Neural cell (in vitro differentiated cells): ENCODE measurements around the gene BTG1. TPM values are rescaled to one million over a fixed set of nuclear protein-coding genes. Genes with fewer than 3 reads are reported as not detected.

Experiments used
- H2AFZ ChIP-seq: fragments of 200-600, 300-800 bp; sonication (generic), shearing (Covaris generic); 2 replicates; pipeline ENCODE4 v1.6.0; 2014; ENCODE audit warnings: low read depth, mild to moderate bottlenecking, antibody characterized with exemption, low read length, moderate library complexity
- H3F3A ChIP-seq: fragments of 200-600 bp; shearing (Covaris generic); 2 replicates; pipeline ENCODE4 v1.6.1; 2016; ENCODE audit warnings: mild to moderate bottlenecking, moderate library complexity, mixed read lengths, antibody characterized with exemption, low read length; ENCODE audit not compliant: insufficient read depth, poor library complexity, severe bottlenecking
- H3K27ac ChIP-seq: fragments of 200-600, 300-800 bp; sonication (generic), shearing (Covaris generic); 2 replicates; pipeline ENCODE4 v1.5.1; 2014; ENCODE audit warnings: mild to moderate bottlenecking, low read length, moderate library complexity
- H3K27me3 ChIP-seq: fragments of 300-800, 200-600 bp; sonication (generic), shearing (Covaris generic); 2 replicates; pipeline ENCODE4 v1.6.0; 2014; ENCODE audit warnings: mild to moderate bottlenecking, low read depth, low read length, moderate library complexity; ENCODE audit not compliant: insufficient read depth
- H3K36me3 ChIP-seq: fragments of 300-800, 200-600 bp; sonication (generic), shearing (Covaris generic); 2 replicates; pipeline ENCODE4 v1.5.1; 2014; ENCODE audit warnings: mild to moderate bottlenecking, antibody characterized with exemption, low read length, moderate library complexity; ENCODE audit not compliant: insufficient read depth
- H3K4me2 ChIP-seq: fragments of 300-800, 200-600 bp; sonication (generic), shearing (Covaris generic); 2 replicates; pipeline ENCODE4 v1.6.0; 2014; ENCODE audit warnings: mild to moderate bottlenecking, low read length
- H3K4me3 ChIP-seq: fragments of 300-800, 200-600 bp; sonication (generic), shearing (Covaris generic); 2 replicates; pipeline ENCODE4 v1.5.1; 2014; ENCODE audit warnings: mild to moderate bottlenecking, low read length, moderate library complexity
- H3K79me2 ChIP-seq: fragments of 200-600 bp; shearing (Covaris generic); replicated peaks from 2 replicates; pipeline ENCODE4 v1.6.0; 2014; ENCODE audit warnings: mild to moderate bottlenecking, low read length, moderate library complexity; ENCODE audit not compliant: insufficient read depth
- H3K9ac ChIP-seq: fragments of 300-800, 200-600 bp; sonication (generic), shearing (Covaris generic); 2 replicates; pipeline ENCODE4 v1.6.1; 2016; ENCODE audit warnings: mild to moderate bottlenecking, low read length, mixed read lengths
- H3K9me2 ChIP-seq: fragments of 200-600 bp; shearing (Covaris generic); 2 replicates; pipeline ENCODE4 v1.6.1; 2016; ENCODE audit warnings: mild to moderate bottlenecking, low read length, mixed read lengths; ENCODE audit not compliant: insufficient read depth
- H3K9me3 ChIP-seq: fragments of 200-600, 300-800 bp; sonication (generic), shearing (Covaris generic); 2 replicates; pipeline ENCODE4 v1.6.1; 2016; ENCODE audit warnings: mild to moderate bottlenecking, mixed run types, low read length, moderate library complexity, mixed read lengths
- H4K20me1 ChIP-seq: fragments of 200-600 bp; shearing (Covaris generic); 2 replicates; pipeline ENCODE4 v1.6.1; 2016; ENCODE audit warnings: mild to moderate bottlenecking, mixed run types; ENCODE audit not compliant: insufficient read depth
- CTCF ChIP-seq: fragments of 450-650 bp; IDR thresholded peaks from 2 replicates; pipeline ENCODE4 v1.5.1; 2014; ENCODE audit warnings: antibody characterized with exemption, mild to moderate bottlenecking, moderate library complexity; ENCODE audit not compliant: poor library complexity, severe bottlenecking
- EP300 ChIP-seq: fragments of 450-650 bp; conservative IDR thresholded peaks from 2 replicates; pipeline ENCODE4 v1.6.1; 2014; ENCODE audit warnings: antibody characterized with exemption, mild to moderate bottlenecking, moderate library complexity; ENCODE audit not compliant: poor library complexity, severe bottlenecking
- EZH2 ChIP-seq: fragments of 200-600, 300-800 bp; shearing (Covaris generic), sonication (generic); IDR thresholded peaks from 2 replicates; pipeline ENCODE4 v1.6.1; 2014; ENCODE audit warnings: antibody characterized with exemption, low read length, borderline replicate concordance, mild to moderate bottlenecking; ENCODE audit not compliant: insufficient read depth, poor library complexity, severe bottlenecking
- MXI1 ChIP-seq: fragments of 450-650 bp; conservative IDR thresholded peaks from 2 replicates; pipeline ENCODE4 v1.6.1; 2014; ENCODE audit warnings: antibody characterized with exemption, mild to moderate bottlenecking; ENCODE audit not compliant: poor library complexity, severe bottlenecking
- POLR2AphosphoS5 ChIP-seq: IDR thresholded peaks from 2 replicates; pipeline ENCODE4 v1.6.1; 2012
- RAD21 ChIP-seq: fragments of 450-650 bp; conservative IDR thresholded peaks from 2 replicates; pipeline ENCODE4 v1.6.1; 2014; ENCODE audit warnings: antibody characterized with exemption, mild to moderate bottlenecking, moderate library complexity
- REST ChIP-seq: IDR thresholded peaks from 2 replicates; pipeline ENCODE4 v1.6.1; 2012; ENCODE audit warnings: borderline replicate concordance
- SMC3 ChIP-seq: fragments of 450-650 bp; conservative IDR thresholded peaks from 2 replicates; pipeline ENCODE4 v1.6.1; 2014; ENCODE audit warnings: antibody characterized with exemption, mild to moderate bottlenecking, moderate library complexity; ENCODE audit not compliant: poor library complexity
- TAF1 ChIP-seq: IDR thresholded peaks from 2 replicates; pipeline ENCODE4 v1.6.1; 2012; ENCODE audit warnings: low read depth
- polyA plus RNA-seq: library from polyadenylated mRNA; depleted of rRNA; stranded (reverse); fragments of >200 nt; gene quantifications from 2 replicates; pipeline ENCODE4 v1.2.3, GENCODE V29; 2014

BTG1 gene
- polyA plus RNA-seq, 1 donor from 2014 or later: 12.9 TPM

GRCh38 chr12:92178340-92178739 lies 32.7 kb upstream of the BTG1 start:
- H3K4me2 ChIP-seq: no peak overlapping the region
- H3K9me2 ChIP-seq: no peaks in the 10 kb centered on the region
- H3K27ac ChIP-seq: no peak overlapping the region
- H2AFZ ChIP-seq: no peak overlapping the region
- H4K20me1 ChIP-seq: no peaks in the 10 kb centered on the region
- no peak overlapping the region for H3K9ac ChIP-seq
- no peak for TF ChIP-seq RAD21
- no peak for TF ChIP-seq CTCF
- TF ChIP-seq EZH2: no peak
- TF ChIP-seq POLR2AphosphoS5: no peak
- TF ChIP-seq TAF1: no peak
- no peak for TF ChIP-seq SMC3
- no peak for TF ChIP-seq MXI1
- TF ChIP-seq REST: no peak
- peaks cover 9% of the 10 kb centered on the region for H3F3A ChIP-seq
- no peaks in the 10 kb centered on the region for H3K9me3 ChIP-seq
- no peaks in the 10 kb centered on the region for H3K27me3 ChIP-seq
- no peaks in the 10 kb centered on the region for H3K79me2 ChIP-seq
- H3K4me3 ChIP-seq: no peak overlapping the region
- H3K36me3 ChIP-seq: no peaks in the 10 kb centered on the region

- Histone ChIP-seq H3K27me3 (no peaks in the 10 kb centered on the region), H3K4me3 (no peak overlapping the region), H3F3A (peaks cover 9% of the 10 kb centered on the region), H2AFZ (no peak overlapping the region), H3K4me2 (no peak overlapping the region), H4K20me1 (no peaks in the 10 kb centered on the region), H3K9ac (no peak overlapping the region), H3K79me2 (no peaks in the 10 kb centered on the region), H3K36me3 (no peaks in the 10 kb centered on the region), H3K27ac (no peak overlapping the region), H3K9me3 (no peaks in the 10 kb centered on the region), H3K9me2 (no peaks in the 10 kb centered on the region)
- TF ChIP-seq POLR2AphosphoS5 (no peak), EZH2 (no peak), EP300 (no peak), REST (no peak), RAD21 (no peak), MXI1 (no peak), SMC3 (no peak), CTCF (no peak), TAF1 (no peak)
Observed at GRCh38 chr12:92176646-92177045, 31.0 kb upstream of the BTG1 start.
